Tibial nerve (tissue), 3 donors: ENCODE results near the gene VRK2.

Experiments
- CTCF ChIP-seq, 5 experiments: fragments of 200-600 bp in 3 of 5; fragments of 450-650 bp in 2 of 5; sonication (generic) in 3 of 5; IDR thresholded peaks; one replicate each; pipeline ENCODE4 v1.5.1; 2016 to 2019; ENCODE audit warnings: antibody characterized with exemption in 5 of 5, mild to moderate bottlenecking in 3 of 5, moderate library complexity in 2 of 5
- POLR2A ChIP-seq, 2 donors: fragments of 450-650 bp; IDR thresholded peaks; one replicate each; pipeline ENCODE4 v1.6.1; 2017; ENCODE audit warnings: antibody characterized with exemption in 2 of 2, mild to moderate bottlenecking in 2 of 2, moderate library complexity in 2 of 2

GRCh38 chr2:58073751-58074150 lies 27.1 kb downstream of the VRK2 start:
- no peak for TF ChIP-seq CTCF (IDR thresholded peaks at IDR 0.05)
- no peak for TF ChIP-seq POLR2A (IDR thresholded peaks at IDR 0.05)
